Lung (tissue), 12 donors: ENCODE data around the gene NCBP1. TPM values are rescaled to one million over a fixed set of nuclear protein-coding genes. Genes with fewer than 3 reads are reported as not detected.

ENCODE experiments used
- ATAC-seq: fragments of 200-7000 bp; cut with Tn5 transposase; one replicate; pipeline ENCODE4 v1.9.1; 2020; ENCODE audit warnings: moderate number of reproducible peaks; ENCODE audit not compliant: insufficient read depth, low FRiP score
- DNase-seq, 3 donors: peaks; one replicate each; pipeline ENCODE4 v3.0.0-alpha.2; 2013 to 2017
- H3K27ac ChIP-seq, 2 donors: one replicate each; pipeline ENCODE4 v1.5.1; 2013; ENCODE audit warnings: mild to moderate bottlenecking in 2 of 2, moderate library complexity in 2 of 2, control low read depth in 1 of 2, inconsistent platforms in 1 of 2, low read depth in 1 of 2, low read length in 1 of 2
- H3K27me3 ChIP-seq, 3 donors: one replicate each; pipeline ENCODE4 v1.5.1; 2013; ENCODE audit warnings: low read length in 2 of 3; ENCODE audit not compliant: control insufficient read depth in 3 of 3, insufficient read depth in 3 of 3
- H3K36me3 ChIP-seq, 4 donors: one replicate each; pipeline ENCODE4 v1.5.1; 2013; ENCODE audit warnings: low read length in 4 of 4, mild to moderate bottlenecking in 1 of 4, moderate library complexity in 1 of 4; ENCODE audit not compliant: control insufficient read depth in 4 of 4, insufficient read depth in 4 of 4
- H3K4me1 ChIP-seq, 5 donors: one replicate each; pipeline ENCODE4 v1.5.1; 2013; ENCODE audit warnings: low read length in 5 of 5, mild to moderate bottlenecking in 2 of 5, moderate library complexity in 1 of 5; ENCODE audit not compliant: control insufficient read depth in 5 of 5, insufficient read depth in 5 of 5
- H3K4me3 ChIP-seq: one replicate; pipeline ENCODE4 v1.5.1; 2013; ENCODE audit warnings: mild to moderate bottlenecking, control low read depth, moderate library complexity
- H3K9ac ChIP-seq, 2 donors: one replicate each; pipeline ENCODE4 v1.5.1; 2013; ENCODE audit warnings: low read length in 2 of 2, control low read depth in 1 of 2; ENCODE audit not compliant: insufficient read depth in 1 of 2
- H3K9me3 ChIP-seq, 4 donors: one replicate each; pipeline ENCODE4 v1.5.1; 2013; ENCODE audit warnings: low read length in 3 of 4, mild to moderate bottlenecking in 1 of 4, moderate library complexity in 1 of 4; ENCODE audit not compliant: control insufficient read depth in 4 of 4, insufficient read depth in 3 of 4
- CTCF ChIP-seq: IDR thresholded peaks from 2 replicates; pipeline ENCODE4 v1.5.1; 2012; ENCODE audit warnings: mild to moderate bottlenecking; ENCODE audit errors: control extremely low read depth, extremely low read depth
- WGBS, 2 donors: extraction: QIAGEN DNeasy Blood & Tissue Kit; methylation state at CpG; one replicate each; pipeline ENCODE4 v1.1.7; 2013; 5-methylcytosine and 5-hydroxymethylcytosine counted together
- polyA plus RNA-seq, 2 donors: library from polyadenylated mRNA; stranded (reverse); fragments of 200-250 nt; gene quantifications; one replicate each; pipeline ENCODE4 v1.2.1, GENCODE V29; 2013
- total RNA-seq, 2 donors: library from RNA; depleted of rRNA in 1 of 2; stranded (reverse); fragments of >200 nt in 1 of 2; gene quantifications; one replicate each; pipeline ENCODE4 v1.2.1, GENCODE V29; 2014 to 2021
- donor health status: control.
- donor health status: control.
- donor health status: Bipolar disorder and iron deficiency.
- donor health status: healthy.
- donor health status: DM: yes; HTN: yes; CAD: no.

NCBP1 gene
- total and polyA plus RNA-seq, 4 donors: 6.5 to 30.0 (median 18.1) TPM

GRCh38 chr9:97601228-97601898 lies 32.3 kb upstream of the NCBP1 start:
- H3K4me3 ChIP-seq: no peak overlapping the region
- H3K36me3 ChIP-seq: peaks cover 13 to 35% (median 23%) of the 10 kb centered on the region in 4 donors

GRCh38 chr9:97602430-97602829 lies 31.2 kb upstream of the NCBP1 start:
- H3K4me3 ChIP-seq: no peak overlapping the region
- ATAC-seq (no peak), DNase-seq (no peak)
- 83 to 93% methylated on average over 10 of the region's 10 CpGs for WGBS, 2 donors
- H3K27me3 ChIP-seq: no peaks in the 10 kb centered on the region
- H3K9ac ChIP-seq: no peak overlapping the region
- H3K36me3 ChIP-seq: peaks cover 16 to 37% (median 26%) of the 10 kb centered on the region in 4 donors
- peaks cover 0 to 4% (median 0%) of the 10 kb centered on the region in 5 donors for H3K4me1 ChIP-seq
- H3K9me3 ChIP-seq: no peaks in the 10 kb centered on the region
- no peak overlapping the region for H3K27ac ChIP-seq
- TF ChIP-seq CTCF: no peak

More at GRCh38 chr9:97601228-97601898, 32.3 kb upstream of the NCBP1 start:
- 94 to 98% methylated on average over 7 of the region's 7 CpGs for WGBS, 2 donors
- Histone ChIP-seq H3K4me1 (peaks cover 0 to 4% (median 0%) of the 10 kb centered on the region in 5 donors), H3K27ac (peak overlapping the region in 1 of 2 donors; percentile 69), H3K27me3 (no peaks in the 10 kb centered on the region), H3K9ac (no peak overlapping the region), H3K9me3 (no peaks in the 10 kb centered on the region)
- no peak for TF ChIP-seq CTCF
- no peak for DNase-seq
- ATAC-seq: no peak

DNA sequence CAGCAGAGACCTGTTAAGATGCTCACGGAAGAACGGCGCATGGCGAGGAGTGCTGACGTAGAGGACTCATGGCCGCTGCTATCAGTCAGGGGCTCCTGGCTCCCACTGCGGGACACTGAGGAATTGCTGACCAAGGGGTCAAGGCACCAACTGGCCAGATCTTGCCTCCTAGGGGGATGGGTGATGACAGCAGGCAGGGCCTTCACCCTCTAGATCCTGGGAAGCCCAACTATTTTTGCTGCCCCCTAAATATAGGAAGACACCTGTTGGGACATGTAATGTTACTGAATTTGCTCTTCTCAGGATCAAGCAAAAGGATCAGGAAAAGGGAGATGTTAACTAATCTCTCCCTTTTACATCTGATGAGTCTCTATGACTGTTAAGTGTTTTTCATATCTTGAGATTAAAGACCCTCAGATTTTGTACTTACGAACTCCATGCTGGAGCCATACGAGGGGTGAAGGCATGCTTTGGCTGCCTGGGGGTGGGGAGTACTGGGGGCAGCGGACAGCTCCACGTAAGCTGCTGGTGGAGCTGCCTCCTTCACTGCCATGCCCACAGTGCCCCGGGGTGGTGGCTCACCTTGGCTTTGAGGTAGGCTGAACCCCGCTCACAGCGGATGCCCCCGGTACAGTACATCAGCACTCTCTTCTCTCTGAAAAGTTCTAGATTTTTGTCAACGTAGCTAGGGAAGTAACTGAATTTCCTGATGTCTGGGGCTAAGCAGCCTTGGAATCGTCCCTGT lies 28.5 kb upstream of the NCBP1 start:
- peaks cover 18 to 39% (median 32%) of the 10 kb centered on the region in 4 donors for H3K36me3 ChIP-seq
- no peaks in the 10 kb centered on the region for H3K27me3 ChIP-seq
- no peak overlapping the region for H3K27ac ChIP-seq
- H3K4me3 ChIP-seq: no peak overlapping the region
- no peak for TF ChIP-seq CTCF
- WGBS, 2 donors: 95 to 96% methylated on average over 17 of the region's 17 CpGs
- no peaks in the 10 kb centered on the region for H3K4me1 ChIP-seq
- ATAC-seq (no peak), DNase-seq (no peak)
- no peaks in the 10 kb centered on the region for H3K9me3 ChIP-seq
- no peak overlapping the region for H3K9ac ChIP-seq
